Kidney (tissue), 14 donors: ENCODE data around the gene CLIP4. TPM values are rescaled to one million over a fixed set of nuclear protein-coding genes. Genes with fewer than 3 reads are reported as not detected.

Experiments used
- DNase-seq, 5 donors: peaks; one replicate each; pipeline ENCODE4 v3.0.0-alpha.2; 2013 to 2020
- FAIRE-seq: peaks from 2 replicates; lab custom pipeline; 2012; peaks lifted over from hg19 to GRCh38; lab: Jason Lieb, UNC
- H3K27ac ChIP-seq, 2 donors: one replicate each; pipeline ENCODE4 v1.7.0; 2013; ENCODE audit warnings: low read depth in 2 of 2, low read length in 2 of 2, inconsistent platforms in 1 of 2
- H3K27me3 ChIP-seq: one replicate; pipeline ENCODE4 v1.7.1; 2013; ENCODE audit warnings: low read length, inconsistent platforms; ENCODE audit not compliant: control insufficient read depth, insufficient read depth
- H3K36me3 ChIP-seq, 3 donors: one replicate each; pipeline versions ENCODE4 v1.7.0 to v1.7.1; 2013; ENCODE audit warnings: low read length in 3 of 3, control low read depth in 1 of 3, inconsistent platforms in 1 of 3; ENCODE audit not compliant: insufficient read depth in 3 of 3, control insufficient read depth in 2 of 3
- H3K4me1 ChIP-seq, 3 donors: one replicate each; pipeline versions ENCODE4 v1.7.0 to v1.7.1; 2013; ENCODE audit warnings: low read length in 3 of 3, inconsistent platforms in 1 of 3, low read depth in 1 of 3; ENCODE audit not compliant: control insufficient read depth in 2 of 3, insufficient read depth in 2 of 3
- H3K4me3 ChIP-seq, 3 donors: one replicate each; pipeline versions ENCODE4 v1.7.0 to v1.8.1; 2013; ENCODE audit warnings: low read length in 3 of 3, control low read depth in 1 of 3, inconsistent platforms in 1 of 3
- H3K9ac ChIP-seq, 3 donors: one replicate each; pipeline versions ENCODE4 v1.7.0 to v1.7.1; 2013; ENCODE audit warnings: low read length in 3 of 3, control low read depth in 1 of 3, inconsistent platforms in 1 of 3
- H3K9me3 ChIP-seq, 3 donors: one replicate each; pipeline versions ENCODE4 v1.7.0 to v1.7.1; 2013; ENCODE audit warnings: low read length in 3 of 3, control low read depth in 1 of 3, inconsistent platforms in 1 of 3; ENCODE audit not compliant: control insufficient read depth in 2 of 3, insufficient read depth in 1 of 3
- CTCF ChIP-seq: IDR thresholded peaks from 3 replicates; pipeline ENCODE4 v1.5.1; 2012; ENCODE audit warnings: mild to moderate bottlenecking, moderate library complexity, borderline replicate concordance; ENCODE audit not compliant: insufficient read depth; ENCODE audit errors: extremely low read depth
- intact Hi-C: fragments of 100-400 bp; cut with DNase I; formaldehyde crosslinking; loops from one replicate; pipeline ENCODE4 v1.11.1; 2022
- polyA plus RNA-seq: library from polyadenylated mRNA; stranded (reverse); fragments of 350-450 nt; fragmentation: Illumina TruSeq; extraction: RNeasy Lipid Tissue Mini Kit (QIAGEN cat#74804); gene quantifications from one replicate; pipeline ENCODE4 v1.2.3, GENCODE V29; 2014; ENCODE audit warnings: low read depth, low replicate concordance; ENCODE audit not compliant: insufficient read depth
- total RNA-seq: library from RNA; stranded (reverse); fragmentation: NEBNext Ultra II Directional; extraction: Animal tissue kit (Norgen Biotek cat#: 25700); gene quantifications from one replicate; pipeline ENCODE4 v1.2.1, GENCODE V29; 2021
- donor health status: control.
- donor health status: control.
- donor health status: control.
- donor health status: control.
- donor health status: control.
- donor health status: DM: yes; HTN: yes; CAD: no.
- donor health status: Normal renal cell carcinoma (clear cell type).

The CLIP4 gene
- total and polyA plus RNA-seq, 2 donors from 2014 or later, result 7.8 to 18.1 TPM

DNA sequence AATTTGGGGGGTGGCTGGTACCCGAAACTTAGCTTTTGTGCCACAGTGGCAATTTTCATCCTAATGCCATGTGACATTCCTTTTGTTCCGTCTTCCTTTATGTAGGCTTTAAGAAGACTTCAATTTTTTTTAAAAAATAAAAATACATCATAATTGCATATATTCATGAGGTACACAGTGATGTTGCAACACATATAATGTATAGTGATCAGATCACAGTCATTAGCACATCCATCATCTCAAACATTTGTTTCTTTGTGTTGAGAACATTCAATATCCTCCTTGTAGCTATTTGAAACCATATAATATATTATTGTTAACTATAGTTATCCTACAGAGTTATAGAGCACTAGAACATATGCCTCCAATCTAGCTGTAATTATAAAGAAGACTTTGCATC is 6.0 kb upstream of the CLIP4 start:
- no peak for FAIRE-seq
- intact Hi-C loops, result no loop called here
- H3K27me3 ChIP-seq, result no peaks in the 10 kb centered on the region

DNA sequence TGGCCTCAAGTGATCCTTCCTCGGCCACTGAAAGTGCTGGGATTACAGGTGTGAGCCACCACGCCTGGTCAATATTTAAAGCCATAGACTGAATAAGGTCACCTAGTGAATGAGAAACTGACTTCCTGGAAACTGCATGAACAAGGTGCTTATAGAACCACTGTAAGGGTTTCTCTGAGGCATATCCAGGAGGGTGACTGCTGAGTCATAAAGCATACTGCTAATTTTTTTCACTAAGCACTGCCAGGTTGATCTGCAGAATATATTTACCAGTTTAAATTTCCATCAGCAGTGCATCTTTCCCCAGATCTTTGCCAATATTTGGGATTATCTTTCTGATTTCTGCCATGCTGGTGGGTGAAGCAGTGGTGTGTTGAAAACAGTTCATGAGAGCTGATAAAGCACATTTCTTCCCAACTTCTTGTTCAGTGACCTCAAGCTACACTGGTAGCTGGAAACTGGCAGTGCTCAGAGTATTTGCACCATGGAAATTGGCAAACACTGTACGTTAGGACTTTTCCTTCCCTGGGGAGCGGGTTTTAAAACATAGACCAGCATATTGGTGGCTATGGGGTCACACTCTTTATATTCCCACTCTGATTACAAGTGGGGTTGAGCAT is 4.2 kb upstream of the CLIP4 start:
- DNase-seq (no peak), FAIRE-seq (no peak)
- intact Hi-C loops, result no loop called here
- TF ChIP-seq CTCF, result no peak
- Histone ChIP-seq H3K27me3 (no peaks in the 10 kb centered on the region), H3K4me1 (peaks cover 0 to 6% (median 0%) of the 10 kb centered on the region in 3 donors), H3K4me3 (no peak overlapping the region), H3K9ac (no peak overlapping the region), H3K36me3 (no peaks in the 10 kb centered on the region), H3K9me3 (no peaks in the 10 kb centered on the region), H3K27ac (no peak overlapping the region)

More for the DNA sequence above, 6.0 kb upstream of the CLIP4 start:
- H3K36me3 ChIP-seq, result no peaks in the 10 kb centered on the region
- DNase-seq, result no peak
- no peak for TF ChIP-seq CTCF
- H3K4me3 ChIP-seq, result no peak overlapping the region
- no peaks in the 10 kb centered on the region for H3K9me3 ChIP-seq
- no peaks in the 10 kb centered on the region for H3K4me1 ChIP-seq
- H3K9ac ChIP-seq, result no peak overlapping the region
- no peak overlapping the region for H3K27ac ChIP-seq

GRCh38 chr2:29112379-29112778 is 2.8 kb upstream of the CLIP4 start:
- H3K4me3 ChIP-seq, result no peak overlapping the region
- FAIRE-seq, result no peak
- H3K4me1 ChIP-seq, result peaks cover 0 to 8% (median 0%) of the 10 kb centered on the region in 3 donors
- H3K27ac ChIP-seq, result no peak overlapping the region
- intact Hi-C loops, result no loop called here
- H3K9ac ChIP-seq, result no peak overlapping the region
- no peak for TF ChIP-seq CTCF
- H3K36me3 ChIP-seq, result no peaks in the 10 kb centered on the region
- DNase-seq, result no peak
- no peaks in the 10 kb centered on the region for H3K9me3 ChIP-seq
- no peaks in the 10 kb centered on the region for H3K27me3 ChIP-seq
